ENCODE data around the gene PDE3A. TPM values are rescaled to one million over a fixed set of nuclear protein-coding genes. Genes with fewer than 3 reads are reported as not detected.

PDE3A gene
- total and polyA plus RNA-seq, 2 of the 4 experiments (the other 2 are of a cell fraction): 0.09 to 0.18 TPM

GRCh38 chr12:20477672-20478071 lies 109.3 kb downstream of the PDE3A start:
- H3K27ac ChIP-seq (ENCODE audit: insufficient read depth, low read length): peak overlapping the region; percentile 35; the same call in 1 of the 2 replicates
- ChIA-PET CTCF (no interaction called here), POLR2A (ENCODE audit: unreplicated experiment) (no interaction called here)
- no peaks in the 10 kb centered on the region for H3K79me1 ChIP-seq (ENCODE audit: low read depth in 1 of 2, low read length in 2 of 2)
- WGBS, 2 experiments (ENCODE audit: extremely low coverage in 2 of 2, insufficient read length in 1 of 2): no CpG with 5 or more reads among the region's 4 CpGs
- no peak overlapping the region; the same call in 1 of the 2 replicates for H4K5ac ChIP-seq (ENCODE audit: low read depth, low read length)
- TF ChIP-seq MXI1 (IDR thresholded peaks at IDR 0.05; ENCODE audit: borderline replicate concordance, low read depth, low read length) (no peak), CEBPB (IDR thresholded peaks at IDR 0.05; ENCODE audit: low read depth, low read length) (no peak)
- no peak overlapping the region for H3K9ac ChIP-seq (ENCODE audit: low read depth, low read length)
- no peak for ATAC-seq (ENCODE audit: low read depth)
- in situ Hi-C loops (cut with MboI; ENCODE audit: low sequenced_read_pairs) (no loop called here), intact Hi-C loops (cut with micrococcal nuclease) (no loop called here), dilution Hi-C loops (cut with HindIII; ENCODE audit: low sequenced_read_pairs, unreplicated experiment) (no loop called here)
- H2BK120ac ChIP-seq (ENCODE audit: low read depth, low read length): peak overlapping the region; percentile 32; the same call in 1 of the 2 replicates
- H3K4me2 ChIP-seq (ENCODE audit: low read depth, low read length): peak overlapping the region; percentile 27
- no peak overlapping the region for H2BK15ac ChIP-seq (ENCODE audit: low read depth, low read length)
- H2AFZ ChIP-seq (replicated peaks; ENCODE audit: low read length, poor library complexity): no peak overlapping the region
- 0 out of 2 replicates have a peak, but pooled peaks cover 1% of the 10 kb centered on the region for H3K4me1 ChIP-seq (ENCODE audit: control insufficient read depth, insufficient read depth, low read length)
- no peaks in the 10 kb centered on the region; the same call in 1 of the 2 replicates for H3K9me1 ChIP-seq (ENCODE audit: insufficient read depth, low read length)
- H4K8ac ChIP-seq (ENCODE audit: low read depth in 2 of 2, low read length in 2 of 2): no peak overlapping the region
- no peaks in the 10 kb centered on the region for H3K27me3 ChIP-seq (ENCODE audit: control insufficient read depth, insufficient read depth, low read length)
- no peak overlapping the region for H3K23ac ChIP-seq (ENCODE audit: low read depth, low read length)
- H2BK5ac ChIP-seq (ENCODE audit: low read depth, low read length, poor library complexity, severe bottlenecking): no peak overlapping the region
- peak overlapping the region; percentile 47; the same call in 1 of the 2 replicates for H4K91ac ChIP-seq (ENCODE audit: insufficient read depth, low read depth, low read length)
- DNase-seq: peak; percentile 1
- H3K14ac ChIP-seq (replicated peaks; ENCODE audit: low read depth, low read length): no peak overlapping the region
- H3K9me3 ChIP-seq (ENCODE audit: control insufficient read depth, insufficient read depth, low read length): peaks cover 2% of the 10 kb centered on the region; the same call in 1 of the 2 replicates
- no peaks in the 10 kb centered on the region for H3K36me3 ChIP-seq (ENCODE audit: control insufficient read depth, insufficient read depth, low read length)
- BruUV-seq (replicated peaks): no TSS peak
- no peak overlapping the region for H2AK9ac ChIP-seq (replicated peaks; ENCODE audit: low read depth, low read length, poor library complexity)
- no peak overlapping the region for H2BK20ac ChIP-seq (ENCODE audit: low read depth, low read length)
- no peak overlapping the region for H3K4me3 ChIP-seq (ENCODE audit: insufficient read depth, low read depth, low read length)
- H2AK5ac ChIP-seq (ENCODE audit: low read depth, low read length): no peak overlapping the region
- H3K56ac ChIP-seq (ENCODE audit: extremely low read depth, insufficient read depth, low read length): no peak overlapping the region
- H3K4ac ChIP-seq (ENCODE audit: low read depth, low read length): no peak overlapping the region
- no peaks in the 10 kb centered on the region for H4K20me1 ChIP-seq (ENCODE audit: insufficient read depth, low read length)
- 0 out of 2 replicates have a peak overlapping the region, but pooled peaks have one; percentile 24 for H3K18ac ChIP-seq (ENCODE audit: low read depth, low read length)

Measured in IMR-90 (cell line).